ENCODE data around the gene FCAMR. TPM values are rescaled to one million over a fixed set of nuclear protein-coding genes. Genes with fewer than 3 reads are reported as not detected.

Gene FCAMR
- total RNA-seq, 1 donor from 2014 or later = not detected

DNA sequence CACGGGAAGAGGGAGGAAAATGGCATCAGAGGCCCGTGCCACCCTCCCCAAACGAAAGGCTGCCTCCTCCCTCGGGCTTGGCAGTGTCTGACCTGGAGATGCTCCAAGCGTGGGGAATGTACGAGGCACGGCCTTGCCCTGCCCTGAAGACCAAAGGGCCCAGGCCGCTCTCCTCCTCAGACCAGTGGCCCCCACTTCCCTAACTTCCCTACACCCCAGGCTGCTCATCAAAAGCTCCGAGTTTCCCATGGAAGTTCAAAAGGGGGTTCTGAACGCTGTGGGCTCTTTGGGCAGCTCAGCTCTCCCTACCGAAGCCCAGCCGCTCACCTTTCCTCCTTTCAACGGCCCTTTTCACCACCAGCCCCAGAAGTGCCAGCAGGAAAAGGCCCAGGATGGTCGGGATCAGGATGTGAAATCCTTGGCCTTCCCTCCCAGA, 60.4 kb downstream of the FCAMR start:
- no peaks in the 10 kb centered on the region for H3K9me3 Mint-ChIP-seq (ENCODE audit: low read depth)
- no peak overlapping the region for H3K27ac Mint-ChIP-seq (ENCODE audit: unreplicated experiment)
- H3K4me1 Mint-ChIP-seq (ENCODE audit: low read depth) = peaks cover 18% of the 10 kb centered on the region
- H3K4me3 Mint-ChIP-seq (ENCODE audit: unreplicated experiment) = peak overlapping the region; percentile 39
- H3K27me3 Mint-ChIP-seq (ENCODE audit: low read depth) = peaks cover 20% of the 10 kb centered on the region
- H3K36me3 Mint-ChIP-seq (ENCODE audit: low read depth) = no peaks in the 10 kb centered on the region
- TF ChIP-seq, protein P1, sequence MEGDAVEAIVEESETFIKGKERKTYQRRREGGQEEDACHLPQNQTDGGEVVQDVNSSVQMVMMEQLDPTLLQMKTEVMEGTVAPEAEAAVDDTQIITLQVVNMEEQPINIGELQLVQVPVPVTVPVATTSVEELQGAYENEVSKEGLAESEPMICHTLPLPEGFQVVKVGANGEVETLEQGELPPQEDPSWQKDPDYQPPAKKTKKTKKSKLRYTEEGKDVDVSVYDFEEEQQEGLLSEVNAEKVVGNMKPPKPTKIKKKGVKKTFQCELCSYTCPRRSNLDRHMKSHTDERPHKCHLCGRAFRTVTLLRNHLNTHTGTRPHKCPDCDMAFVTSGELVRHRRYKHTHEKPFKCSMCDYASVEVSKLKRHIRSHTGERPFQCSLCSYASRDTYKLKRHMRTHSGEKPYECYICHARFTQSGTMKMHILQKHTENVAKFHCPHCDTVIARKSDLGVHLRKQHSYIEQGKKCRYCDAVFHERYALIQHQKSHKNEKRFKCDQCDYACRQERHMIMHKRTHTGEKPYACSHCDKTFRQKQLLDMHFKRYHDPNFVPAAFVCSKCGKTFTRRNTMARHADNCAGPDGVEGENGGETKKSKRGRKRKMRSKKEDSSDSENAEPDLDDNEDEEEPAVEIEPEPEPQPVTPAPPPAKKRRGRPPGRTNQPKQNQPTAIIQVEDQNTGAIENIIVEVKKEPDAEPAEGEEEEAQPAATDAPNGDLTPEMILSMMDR (IDR thresholded peaks at IDR 0.05) = no peak
- DNase-seq (ENCODE audit: low spot score) = no peak

DNA sequence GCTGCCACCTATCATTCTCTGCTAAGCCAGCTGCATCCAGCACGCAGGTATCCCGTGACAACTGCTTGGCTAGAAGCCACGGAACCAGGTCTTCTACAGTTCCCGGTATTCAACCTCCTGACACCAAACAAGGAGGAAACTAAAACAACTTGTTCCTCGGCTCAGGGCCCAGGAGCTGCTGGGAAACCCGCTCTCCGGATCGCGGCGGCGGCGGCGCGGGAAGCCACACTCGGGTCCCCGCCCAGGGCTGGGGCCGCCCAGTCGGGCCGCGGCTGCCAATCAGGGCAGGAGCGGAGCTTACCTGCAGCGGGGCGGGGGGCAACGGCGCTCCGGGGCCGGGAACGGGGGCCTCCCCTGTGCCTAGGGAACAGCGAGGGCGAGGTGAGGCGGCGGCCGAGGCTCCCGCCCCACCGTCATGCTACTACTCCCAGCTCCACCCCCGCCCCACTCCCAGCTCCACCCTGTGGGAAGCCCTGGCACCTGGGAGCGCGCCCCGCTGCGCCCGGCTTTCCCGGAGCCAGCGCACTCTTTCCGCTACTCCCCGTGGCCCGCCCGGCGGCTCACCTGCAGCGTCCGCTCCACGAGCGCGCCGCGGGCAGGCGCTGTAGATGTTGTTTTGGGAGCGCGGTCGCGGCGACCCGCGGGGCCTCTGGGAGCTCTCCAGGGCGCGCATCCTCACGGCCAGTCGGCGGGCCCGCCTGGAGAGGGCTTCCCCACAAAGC, 60.9 kb downstream of the FCAMR start:
- Mint-ChIP-seq H3K36me3 (ENCODE audit: low read depth) (no peaks in the 10 kb centered on the region), H3K9me3 (ENCODE audit: low read depth) (no peaks in the 10 kb centered on the region), H3K27ac (ENCODE audit: unreplicated experiment) (no peak overlapping the region), H3K4me1 (ENCODE audit: low read depth) (peaks cover 24% of the 10 kb centered on the region), H3K27me3 (ENCODE audit: low read depth) (peaks cover 17% of the 10 kb centered on the region), H3K4me3 (ENCODE audit: unreplicated experiment) (peak overlapping the region; percentile 39)
- no peak for DNase-seq (ENCODE audit: low spot score)
- TF ChIP-seq, protein P1 (IDR thresholded peaks at IDR 0.05) = peak; percentile 25

DNA sequence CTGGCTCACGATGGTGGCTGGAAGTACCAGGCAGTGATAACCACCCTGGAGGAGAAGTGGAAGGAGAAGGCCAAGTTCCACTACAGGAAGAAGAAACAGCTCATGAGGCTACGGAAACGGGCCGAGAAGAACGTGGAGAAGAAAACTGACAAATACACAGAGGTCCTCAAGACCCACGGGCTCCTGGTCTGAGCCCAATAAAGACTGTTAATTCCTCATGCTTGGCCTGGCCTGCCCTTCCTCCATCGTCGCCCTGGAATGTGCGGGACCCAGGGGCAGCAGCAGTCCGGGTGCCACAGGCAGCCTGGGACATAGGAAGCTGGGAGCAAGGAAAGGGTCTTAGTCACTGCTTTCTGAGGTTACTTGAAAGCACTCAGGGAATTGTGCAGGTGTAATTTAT, 62.2 kb downstream of the FCAMR start:
- H3K4me1 Mint-ChIP-seq (ENCODE audit: low read depth) = peaks cover 24% of the 10 kb centered on the region
- no peak overlapping the region for H3K27ac Mint-ChIP-seq (ENCODE audit: unreplicated experiment)
- H3K9me3 Mint-ChIP-seq (ENCODE audit: low read depth) = no peaks in the 10 kb centered on the region
- H3K36me3 Mint-ChIP-seq (ENCODE audit: low read depth) = no peaks in the 10 kb centered on the region
- no peak overlapping the region for H3K4me3 Mint-ChIP-seq (ENCODE audit: unreplicated experiment)
- no peak for DNase-seq (ENCODE audit: low spot score)
- TF ChIP-seq, protein P1 (IDR thresholded peaks at IDR 0.05) = no peak
- peaks cover 7% of the 10 kb centered on the region for H3K27me3 Mint-ChIP-seq (ENCODE audit: low read depth)

Other genes starting within 250 kb of the FCAMR start
- not detected in 3 replicates for gene IL19, start 199.7 kb downstream of the FCAMR start, total RNA-seq
- not detected in 3 replicates for gene IL10, start 198.0 kb downstream of the FCAMR start, total RNA-seq
- gene IL20, start 104.8 kb downstream of the FCAMR start, total RNA-seq = not detected in 3 replicates
- not detected in 3 replicates for gene IL24, start 73.0 kb downstream of the FCAMR start, total RNA-seq
- not detected in 3 replicates for gene FCMR, start 48.5 kb downstream of the FCAMR start, total RNA-seq
- not detected in 3 replicates for gene PIGR, start 24.0 kb downstream of the FCAMR start, total RNA-seq
- gene C1orf116, start 62.3 kb upstream of the FCAMR start, total RNA-seq = 0.07 to 0.10 TPM in 2 of 3 replicates, not detected in the other
- gene YOD1, start 80.7 kb upstream of the FCAMR start, total RNA-seq = 5.3 to 6.3 TPM (median 5.5 TPM) in 3 replicates
- 13.3 to 15.5 TPM (median 14.8 TPM) in 3 replicates for gene PFKFB2, start 82.8 kb upstream of the FCAMR start, total RNA-seq
- not detected in 3 replicates for gene C4BPB, start 118.4 kb upstream of the FCAMR start, total RNA-seq
- not detected in 3 replicates for gene C4BPA, start 133.8 kb upstream of the FCAMR start, total RNA-seq